Stimulated activated CD4-positive, alpha-beta T cell treated with anti-CD3 and anti-CD28 coated beads, TNF-alpha, amount 100 ng/mL, for 24 hours (primary cell): ENCODE results near the gene EPDR1.

ENCODE experiments used
- DNase-seq, 3 experiments: peaks; one replicate each; pipeline ENCODE4 v3.0.0-alpha.2; 2020; ENCODE audit warnings: low read depth in 3 of 3

The EPDR1 gene

DNA sequence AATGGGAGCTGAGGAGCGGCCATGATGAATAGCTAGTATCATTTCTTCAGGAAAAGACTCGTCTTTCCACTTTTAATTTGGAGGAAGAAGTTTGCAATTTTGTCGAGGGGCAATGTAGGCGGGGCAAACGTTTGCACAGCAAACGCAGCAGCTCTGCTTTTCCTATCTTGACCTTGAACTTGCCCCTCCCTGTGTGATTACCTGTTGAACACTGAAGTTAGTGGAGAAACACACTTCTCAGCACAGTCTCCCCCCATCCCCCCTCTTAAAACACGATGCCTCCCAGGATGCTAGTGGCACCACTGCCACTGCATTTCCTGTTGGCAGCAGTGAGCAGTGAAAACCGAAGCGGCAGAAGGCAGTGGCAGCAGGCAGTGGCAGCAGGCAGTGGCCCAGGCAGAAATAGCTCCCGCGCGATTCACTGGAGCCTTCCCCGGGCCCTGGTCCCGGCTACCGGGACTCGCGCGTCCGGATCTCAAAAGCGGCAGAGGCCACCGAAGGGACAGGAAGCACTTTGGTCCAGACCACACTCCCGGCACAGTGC, at the start of gene EPDR1:
Gene EPDR1, plus strand, starts transcription at position 336 of the 544 bp plus-strand sequence. CDS start 300 bp downstream, outside the sequence.
- peak in 1 of 3 experiments; percentile 25 for DNase-seq

DNA sequence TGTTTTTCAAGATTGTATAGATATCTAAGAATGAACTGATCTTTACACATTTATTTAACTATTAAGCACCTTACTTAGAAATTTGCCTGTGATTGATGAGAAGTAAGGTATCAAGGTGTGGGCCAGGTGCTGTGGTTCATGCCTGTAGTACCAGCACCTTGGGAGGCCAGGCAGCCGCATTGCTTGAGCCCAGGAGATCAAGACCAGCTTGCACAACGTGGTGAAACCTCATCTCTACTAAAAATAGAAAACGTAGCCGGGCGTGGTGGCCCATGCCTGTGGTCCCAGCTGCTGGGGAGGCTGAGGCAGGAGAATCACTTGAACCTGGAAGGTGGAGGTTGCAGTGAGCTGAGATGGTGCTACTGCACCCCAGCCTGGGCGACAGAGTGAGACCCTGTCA, 38.4 kb upstream of the EPDR1 start:
- no peak for DNase-seq

DNA sequence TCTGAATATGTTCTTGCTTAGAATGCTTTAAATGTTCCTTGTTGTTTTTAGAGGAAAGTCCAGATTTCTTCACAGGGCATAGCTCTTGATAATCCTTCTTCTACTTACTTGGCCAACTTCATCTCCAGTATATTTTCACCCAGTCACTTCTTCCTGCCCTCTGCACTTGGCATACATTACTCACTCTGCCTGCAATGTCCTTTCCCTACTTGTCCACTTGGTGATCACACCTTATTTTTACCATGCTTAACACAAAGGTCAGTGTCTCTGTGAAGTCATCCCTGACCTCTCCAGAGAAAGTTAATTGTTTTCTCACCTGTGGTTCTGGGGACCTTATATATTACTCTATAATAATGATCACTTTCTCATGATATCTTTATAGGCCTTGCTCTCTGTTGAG, 27.1 kb upstream of the EPDR1 start:
- no peak for DNase-seq

DNA sequence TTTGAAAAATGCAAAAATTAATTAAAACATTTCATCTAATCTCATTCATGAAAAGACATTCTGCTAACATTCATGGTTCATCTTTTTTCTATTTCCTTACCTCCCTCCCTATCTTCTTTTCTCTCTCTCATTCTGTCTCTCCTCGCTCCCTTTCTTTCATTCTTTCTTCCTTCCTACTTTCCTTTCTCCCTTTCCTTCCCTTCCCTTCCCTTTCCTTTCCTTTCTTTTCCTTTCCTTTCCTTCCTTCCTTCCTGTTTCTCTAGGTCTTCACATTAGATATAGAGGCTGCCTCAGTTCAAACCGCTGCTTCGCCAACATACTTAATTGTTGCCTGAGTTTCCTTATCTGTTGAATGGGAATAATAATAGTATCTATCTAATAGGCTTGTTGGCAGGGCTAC, 25.8 kb upstream of the EPDR1 start:
- DNase-seq = no peak

DNA sequence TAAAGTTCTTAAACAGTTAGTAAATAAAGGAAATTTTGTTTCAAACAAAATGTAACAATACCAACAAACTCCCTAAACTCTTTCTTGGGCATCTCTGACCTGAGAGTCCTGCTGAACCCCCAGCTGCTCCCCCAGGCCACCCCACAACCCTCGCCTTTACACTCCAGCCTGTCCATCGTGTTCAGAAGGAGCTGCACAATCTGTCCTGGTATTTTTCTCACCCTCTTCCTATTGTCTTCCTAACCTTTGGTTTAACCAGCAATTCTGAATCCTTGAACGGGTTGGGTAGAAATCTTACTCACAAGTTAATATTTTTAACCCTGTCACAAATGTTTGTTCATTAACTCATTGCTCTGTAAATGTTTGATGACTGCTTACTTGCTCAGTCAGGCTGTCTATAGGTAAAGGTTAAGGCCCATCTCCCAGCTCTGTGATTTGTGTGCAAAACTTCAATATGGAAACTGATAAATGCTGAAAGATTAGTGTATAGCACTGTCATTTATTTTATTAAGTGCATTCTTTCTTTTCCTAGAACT, 20.7 kb upstream of the EPDR1 start:
- DNase-seq = no peak

DNA sequence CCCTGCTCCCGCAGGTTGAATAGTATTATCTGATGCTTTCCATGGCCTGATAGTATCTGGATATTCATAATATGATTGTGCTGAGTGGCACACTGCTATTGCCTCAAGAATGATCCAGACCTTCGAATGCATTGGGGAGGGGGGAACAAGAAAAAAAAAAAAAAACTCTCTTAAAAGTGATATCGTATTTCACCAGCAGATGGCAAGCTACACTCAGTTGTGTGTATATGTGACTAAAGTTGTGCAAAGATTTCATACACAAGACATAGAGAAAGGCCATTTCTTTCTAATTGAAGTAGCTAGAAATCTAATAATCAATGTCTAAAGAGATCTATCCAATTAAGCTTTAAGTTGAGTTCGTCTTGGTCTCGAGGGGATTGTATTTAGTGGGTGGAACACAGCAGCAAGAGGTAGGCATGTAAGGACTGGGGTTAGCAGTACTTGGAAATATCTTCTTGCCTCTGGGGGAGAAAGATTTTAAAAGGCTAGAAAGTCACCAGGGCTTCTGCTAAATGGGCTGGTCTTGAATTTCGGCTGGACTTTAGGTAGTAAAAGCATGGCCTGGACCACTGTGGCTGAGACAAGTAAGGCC, 19.1 kb upstream of the EPDR1 start:
- DNase-seq = no peak

DNA sequence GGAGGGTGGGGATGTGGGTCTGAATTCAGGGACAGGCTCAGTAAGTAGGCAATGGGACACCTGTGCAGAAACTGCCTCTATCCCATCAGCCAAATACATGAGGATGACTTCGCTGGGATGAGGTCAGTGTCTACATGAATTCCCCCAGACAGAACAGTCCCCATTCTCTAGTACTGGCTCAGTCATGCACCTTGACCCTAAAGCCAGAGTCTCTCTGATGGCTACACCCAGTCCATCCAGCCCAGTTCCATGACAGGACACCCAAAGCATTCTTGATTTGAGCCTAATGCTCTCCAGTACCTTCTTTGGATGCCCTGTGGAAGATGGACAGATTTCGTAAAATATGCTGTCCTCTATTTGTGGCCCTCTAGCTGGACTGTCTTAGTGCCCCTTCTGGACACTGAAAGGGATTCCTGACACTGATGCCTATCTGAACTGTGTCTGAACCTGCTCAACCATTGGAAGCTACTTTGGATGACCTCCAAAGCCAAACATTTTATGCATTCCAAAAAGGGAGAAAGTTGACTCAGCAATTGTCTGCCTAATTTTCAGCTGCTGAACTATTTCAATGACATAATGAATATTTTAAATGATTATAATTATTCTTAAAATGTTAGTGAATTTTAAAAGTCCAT, 18.4 kb upstream of the EPDR1 start:
- DNase-seq = no peak

DNA sequence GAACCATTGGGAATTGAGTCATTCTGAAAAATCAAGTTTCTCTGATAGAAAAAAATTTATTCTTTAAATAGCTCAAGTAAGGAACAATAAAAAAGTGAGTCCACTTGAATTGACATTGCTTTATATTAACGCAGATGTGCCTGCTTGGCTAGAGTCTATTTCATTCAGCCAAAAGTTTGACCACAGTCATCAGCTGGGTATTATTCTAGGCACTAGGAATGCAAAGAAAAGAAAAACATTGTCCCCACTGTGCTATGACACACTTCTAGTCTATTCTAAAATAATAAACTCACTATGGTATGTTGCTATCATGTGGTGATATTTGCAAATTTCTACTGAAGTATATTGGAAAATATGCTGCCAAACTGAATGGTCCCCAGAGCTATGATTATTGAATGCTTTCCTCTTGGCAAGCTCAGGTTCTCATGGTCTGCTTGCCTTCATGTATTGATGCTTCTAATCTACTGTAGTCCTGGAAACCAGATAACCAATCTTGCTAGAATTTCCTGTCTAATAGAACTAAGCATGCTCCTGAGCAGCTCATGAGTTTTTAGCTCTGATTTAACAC, 12.1 kb upstream of the EPDR1 start:
- DNase-seq = no peak

DNA sequence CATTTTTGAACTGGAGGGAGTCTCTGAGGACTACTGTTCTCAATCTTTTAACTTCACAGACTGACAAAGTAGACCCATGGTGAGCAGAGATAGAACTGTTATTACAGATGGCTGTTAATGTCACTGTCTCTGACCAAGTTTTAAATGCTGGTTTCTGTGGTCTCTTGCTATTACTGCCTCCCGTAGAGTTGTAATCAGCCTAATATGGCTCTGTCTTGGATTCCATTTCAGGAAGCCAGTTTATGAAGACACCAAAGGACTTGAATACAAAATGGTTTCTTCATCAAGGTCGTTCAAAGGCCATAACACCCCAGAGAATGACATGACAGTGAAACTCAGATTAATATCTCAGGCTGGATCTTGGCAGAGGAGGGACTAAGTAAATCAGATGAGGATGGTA, 7.7 kb upstream of the EPDR1 start:
- no peak for DNase-seq

DNA sequence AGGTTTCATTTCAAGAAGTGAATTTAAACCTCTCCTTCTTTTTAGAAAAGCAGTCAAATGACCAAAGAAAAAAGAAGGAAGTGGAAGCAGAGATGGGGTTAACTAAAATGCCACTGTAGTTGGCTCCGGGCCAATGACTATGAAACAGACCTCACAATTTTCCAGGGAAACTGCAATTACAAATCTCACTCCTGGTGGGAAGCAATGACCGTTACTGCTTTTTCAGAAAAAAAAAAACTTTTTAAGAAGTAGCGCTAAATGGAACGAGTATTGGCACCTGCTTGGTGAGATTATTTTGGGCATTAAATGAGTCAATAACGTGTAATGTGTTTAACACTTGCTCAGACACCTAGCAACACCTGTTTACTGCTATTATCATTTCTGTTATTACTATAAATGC, 5.0 kb upstream of the EPDR1 start:
- DNase-seq = no peak

DNA sequence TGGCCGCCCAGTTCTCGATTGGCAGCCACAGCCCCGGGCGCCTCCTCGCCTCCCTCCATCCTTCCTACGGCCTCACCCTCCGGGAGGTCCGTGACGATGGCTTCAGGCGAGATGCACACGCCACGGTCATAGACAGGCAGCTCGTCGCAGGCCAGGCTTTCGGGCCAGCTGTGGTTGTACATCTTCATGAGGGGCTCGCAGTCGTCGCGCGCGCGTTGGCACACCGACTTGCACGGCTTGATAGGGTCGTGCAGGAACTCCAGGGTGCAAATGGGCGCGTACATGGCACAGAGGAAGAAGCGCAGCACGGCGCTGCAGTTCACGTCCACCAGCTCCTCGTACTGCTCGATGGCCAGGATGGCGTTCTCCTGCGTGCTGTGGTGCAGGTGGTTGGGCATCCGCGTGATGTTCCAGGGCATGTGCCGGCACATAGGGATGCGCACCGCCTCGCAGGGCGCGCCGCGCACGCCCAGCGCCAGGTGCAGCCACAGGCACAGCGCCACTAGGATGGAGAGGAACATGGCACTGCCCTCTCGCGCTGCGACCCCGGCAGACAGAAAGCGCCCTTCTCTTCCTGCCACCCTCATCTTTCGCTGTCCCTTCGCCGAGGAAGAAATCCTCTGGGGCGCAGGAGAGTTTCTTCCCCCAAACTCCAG, 4.3 kb upstream of the EPDR1 start:
- DNase-seq = no peak

DNA sequence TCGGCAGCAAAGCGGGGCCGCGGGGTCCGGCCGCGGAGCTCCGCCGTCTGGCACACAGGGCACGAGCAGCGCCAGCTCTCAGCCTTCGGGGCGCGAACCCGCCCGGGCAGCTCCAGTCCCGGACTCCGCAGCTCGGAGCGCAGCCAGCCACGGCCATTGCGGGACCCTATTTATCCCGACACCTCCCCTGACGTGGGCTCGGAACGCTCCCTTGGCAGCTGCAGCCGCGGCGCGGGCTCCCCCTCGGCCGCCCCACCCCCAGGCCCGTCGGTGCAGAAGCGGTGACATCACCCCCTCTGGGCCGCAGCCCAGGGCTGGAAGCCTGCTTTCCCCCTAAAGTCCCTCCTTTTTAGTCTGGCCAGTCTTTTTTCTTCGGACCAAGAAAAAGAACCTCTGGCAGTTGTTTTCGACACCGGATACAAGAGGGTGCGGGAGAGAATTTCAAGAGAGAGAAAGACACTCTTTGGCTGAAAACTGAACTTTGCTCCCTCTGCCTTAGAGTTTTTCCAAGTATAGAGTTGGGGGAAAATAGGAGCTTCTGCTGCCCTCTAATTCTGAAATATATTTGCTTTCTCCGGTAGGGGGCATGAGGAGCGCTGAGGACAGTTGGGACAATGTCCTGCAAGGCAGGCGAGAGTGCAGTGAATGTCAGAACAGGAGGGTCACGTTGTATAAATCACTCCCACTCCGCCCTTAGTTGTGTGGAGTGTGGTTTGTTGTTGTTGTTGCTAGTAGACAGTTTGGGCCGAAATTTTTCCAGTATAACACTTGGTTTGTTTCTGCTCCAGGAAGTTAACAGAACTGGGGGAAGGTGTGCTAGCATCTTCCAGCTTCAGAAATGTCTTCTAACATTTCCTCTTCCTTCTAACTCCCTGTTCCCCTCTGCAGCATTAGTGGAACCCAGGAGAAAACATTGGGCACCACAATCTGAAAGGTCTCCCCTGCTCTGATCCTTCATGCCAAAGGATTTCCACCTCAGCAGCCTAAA, 3.5 kb upstream of the EPDR1 start, which contains the start of gene SFRP4:
Gene SFRP4, minus strand, starts transcription at position 145 of the 988 bp plus-strand sequence. CDS start 280 bp downstream, outside the sequence.
- no peak for DNase-seq

DNA sequence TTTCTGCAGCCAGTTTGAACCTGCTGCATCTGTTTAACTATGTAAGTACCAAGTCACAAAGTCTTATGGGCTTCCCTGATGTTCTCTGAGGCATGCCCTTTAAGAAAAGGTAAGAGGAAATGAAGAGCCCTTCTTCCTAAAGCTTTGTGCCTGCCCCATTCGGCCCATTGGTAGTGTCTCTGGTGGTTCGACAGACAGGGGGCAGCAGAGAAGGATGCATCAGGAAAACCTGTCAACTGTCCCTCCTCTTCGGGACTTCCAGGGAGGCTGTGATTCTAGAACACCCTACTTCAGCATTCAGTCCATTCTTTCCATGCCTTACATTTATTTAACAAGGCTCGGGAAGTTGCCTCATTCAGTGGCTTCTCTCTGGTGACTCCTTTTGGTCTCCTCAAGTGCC, 1.9 kb upstream of the EPDR1 start:
- no peak for DNase-seq

DNA sequence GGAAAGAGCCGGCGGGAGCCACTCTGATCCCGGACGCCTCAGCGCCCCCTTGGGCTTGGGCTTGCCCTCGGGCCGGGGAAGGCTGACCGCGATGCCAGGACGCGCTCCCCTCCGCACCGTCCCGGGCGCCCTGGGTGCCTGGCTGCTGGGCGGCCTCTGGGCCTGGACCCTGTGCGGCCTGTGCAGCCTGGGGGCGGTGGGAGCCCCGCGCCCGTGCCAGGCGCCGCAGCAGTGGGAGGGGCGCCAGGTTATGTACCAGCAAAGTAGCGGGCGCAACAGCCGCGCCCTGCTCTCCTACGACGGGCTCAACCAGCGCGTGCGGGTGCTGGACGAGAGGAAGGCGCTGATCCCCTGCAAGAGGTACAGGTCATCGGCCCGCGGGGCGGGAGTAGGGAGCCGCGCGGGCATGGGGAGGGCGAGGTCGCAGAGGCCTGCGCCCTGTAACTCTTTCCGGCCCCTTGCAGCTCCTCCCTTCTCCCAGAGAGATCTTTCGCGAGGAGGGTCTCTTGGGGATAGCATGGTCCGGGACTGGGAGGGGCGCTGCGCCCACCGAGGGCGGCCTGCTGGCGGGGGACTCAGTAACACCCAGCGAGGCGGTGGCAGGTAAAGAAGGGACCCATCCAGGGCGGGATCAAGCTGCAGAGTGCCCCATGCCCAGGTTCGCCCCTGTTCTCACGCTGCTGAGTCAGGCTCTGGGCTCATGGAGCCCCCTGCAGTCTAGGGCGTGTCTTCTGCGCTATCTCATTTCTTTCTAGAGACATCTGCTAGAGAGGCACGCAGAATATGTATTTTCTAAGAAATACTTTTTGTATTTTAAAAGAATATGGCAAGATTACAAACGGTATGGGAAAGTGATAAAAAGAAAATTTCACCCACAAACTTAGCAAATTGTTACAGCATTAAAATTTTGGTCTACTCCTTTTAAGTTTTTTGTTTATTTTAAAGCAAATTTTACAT, 687 bp downstream of the EPDR1 start:
- DNase-seq = no peak

DNA sequence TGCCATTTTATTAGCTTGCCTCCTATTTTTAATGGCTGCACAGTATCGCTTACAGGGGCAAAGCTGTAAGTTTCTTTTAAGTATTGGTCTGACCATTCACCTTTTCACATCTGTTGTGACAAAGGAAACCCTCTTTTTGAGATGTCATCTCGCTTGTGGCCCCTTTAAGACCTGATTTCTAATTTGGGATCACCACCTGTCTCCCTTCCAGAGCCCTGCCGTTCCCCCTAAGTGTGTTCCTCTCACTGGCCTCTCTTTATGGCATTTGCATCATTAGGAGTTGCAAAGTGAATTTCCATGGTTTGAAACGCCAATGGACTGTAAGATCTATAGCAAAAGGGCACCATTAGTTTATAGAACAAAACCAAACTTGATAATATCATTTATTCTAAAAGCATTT, 1.4 kb downstream of the EPDR1 start:
- no peak for DNase-seq

DNA sequence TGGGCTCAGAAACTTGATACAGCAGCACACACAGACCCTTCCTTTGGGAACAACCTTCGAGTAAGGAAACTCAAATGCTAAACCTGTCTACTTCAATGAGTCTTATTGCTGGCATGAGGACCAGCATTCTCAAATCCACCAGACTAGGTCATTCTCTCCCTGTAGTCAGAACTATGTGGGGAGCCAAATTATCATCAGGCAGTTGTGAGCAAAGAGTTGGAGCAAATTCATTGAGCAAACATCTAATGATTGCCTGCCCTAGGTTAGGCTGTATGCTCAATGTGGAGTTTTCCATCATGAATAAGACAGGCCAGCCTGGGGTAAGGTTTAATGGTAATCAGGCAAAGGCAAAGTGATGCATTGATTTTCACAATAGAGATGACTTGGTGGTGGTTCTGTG, 3.6 kb downstream of the EPDR1 start:
- DNase-seq = no peak

DNA sequence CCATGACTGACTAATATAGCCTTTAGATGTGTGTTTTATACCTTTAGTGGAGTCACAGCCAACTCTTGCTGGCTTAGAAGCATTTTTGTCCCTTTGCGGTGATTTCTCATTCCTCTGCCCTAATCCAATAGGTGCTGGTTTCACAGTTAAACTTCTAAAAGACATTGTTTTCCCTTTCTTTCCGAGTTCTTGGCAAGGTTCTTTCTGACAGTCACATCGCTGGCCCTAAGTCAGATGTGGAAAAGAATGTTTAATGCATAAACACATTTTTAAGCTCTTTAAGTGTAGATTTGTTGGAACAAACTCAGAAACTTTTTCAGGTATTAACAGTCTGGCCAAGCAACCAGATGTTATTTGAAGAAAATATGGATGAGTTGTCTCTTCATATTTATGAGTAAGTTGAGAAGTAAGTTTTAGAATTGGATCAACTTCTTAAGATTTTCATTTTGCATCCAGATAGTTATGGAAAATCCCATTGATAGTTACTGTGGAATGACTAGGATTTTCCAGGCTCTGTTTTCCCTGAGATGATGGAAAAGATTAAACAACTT, 4.1 kb downstream of the EPDR1 start:
- DNase-seq = no peak

DNA sequence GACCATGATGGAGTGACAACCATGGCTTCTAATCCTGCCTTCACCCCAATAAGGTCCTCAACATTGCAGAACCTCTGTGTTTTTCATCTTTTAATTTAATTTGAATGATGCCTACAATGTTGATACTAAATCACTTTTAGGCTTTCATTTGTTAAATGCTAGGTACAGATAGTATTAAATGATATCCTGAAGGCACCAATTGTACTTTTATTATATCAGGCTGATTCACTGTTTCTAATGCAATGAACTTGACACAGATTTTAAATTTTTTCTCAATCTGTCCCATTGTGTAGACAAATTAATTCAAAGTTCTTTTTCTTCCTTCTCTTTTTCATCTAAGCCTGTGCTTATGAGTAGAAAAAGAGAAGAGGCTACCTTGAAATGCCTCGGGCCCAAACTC, 5.2 kb downstream of the EPDR1 start:
- DNase-seq = no peak

DNA sequence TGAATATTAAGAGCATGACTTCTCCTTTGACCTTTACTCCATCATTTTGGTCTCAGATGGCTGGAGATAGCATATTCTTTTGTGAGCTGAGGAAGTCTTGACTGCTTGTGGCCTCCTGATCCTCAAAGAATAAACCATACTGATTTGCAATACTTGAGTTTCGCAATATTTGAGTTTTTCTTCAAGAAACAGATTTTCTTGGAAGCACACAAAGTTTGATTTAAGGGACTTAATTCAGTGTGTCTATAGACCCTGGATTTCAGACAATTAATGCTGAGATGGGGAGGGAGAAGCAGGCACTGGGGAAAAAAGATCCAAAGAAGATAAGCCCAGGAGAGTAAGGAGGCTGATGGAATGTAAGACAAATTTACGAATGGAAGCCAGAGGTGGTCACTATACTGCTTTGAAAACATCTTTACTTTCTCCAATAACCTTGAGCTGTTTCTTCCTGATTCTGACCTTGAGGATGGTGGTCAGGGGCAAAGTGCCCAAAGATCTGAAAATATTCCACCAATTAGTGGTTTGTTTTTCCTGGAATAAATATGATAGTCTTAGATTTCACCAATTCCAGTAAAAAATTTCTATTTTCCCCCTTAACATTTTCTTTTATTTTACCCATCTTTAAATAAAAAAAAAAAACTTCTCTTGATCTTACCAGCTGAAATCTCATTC, 7.5 kb downstream of the EPDR1 start:
- no peak for DNase-seq
